HG02798 (cell line): Measurements from ENCODE around the gene SMPX.

Source experiments
- ATAC-seq: cut with Tn5 transposase; IDR thresholded peaks from one replicate; pipeline ENCODE4 v1.9.1; 2021; ENCODE audit warnings: mild to moderate bottlenecking; ENCODE audit not compliant: unreplicated experiment, poor library complexity

Gene SMPX

DNA sequence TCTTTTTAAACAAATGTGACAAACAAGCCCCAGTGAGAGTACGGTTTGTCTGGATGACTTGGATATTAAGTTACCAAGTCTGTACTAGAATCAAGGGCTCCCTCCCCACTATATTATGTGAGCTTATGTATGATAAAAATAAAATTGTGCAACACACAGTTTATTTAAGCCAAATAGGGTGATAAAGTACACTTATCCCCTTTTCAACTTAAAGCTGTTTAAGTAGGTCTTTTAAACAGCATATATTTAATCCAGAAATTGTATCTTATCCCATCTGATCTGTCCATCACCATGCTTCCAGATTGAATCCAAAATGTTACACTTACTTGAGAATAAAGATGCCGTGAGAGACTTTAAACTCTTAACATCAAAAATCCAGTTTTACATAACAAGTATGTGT lies 97.8 kb downstream of the SMPX start:
- ATAC-seq = no peak

DNA sequence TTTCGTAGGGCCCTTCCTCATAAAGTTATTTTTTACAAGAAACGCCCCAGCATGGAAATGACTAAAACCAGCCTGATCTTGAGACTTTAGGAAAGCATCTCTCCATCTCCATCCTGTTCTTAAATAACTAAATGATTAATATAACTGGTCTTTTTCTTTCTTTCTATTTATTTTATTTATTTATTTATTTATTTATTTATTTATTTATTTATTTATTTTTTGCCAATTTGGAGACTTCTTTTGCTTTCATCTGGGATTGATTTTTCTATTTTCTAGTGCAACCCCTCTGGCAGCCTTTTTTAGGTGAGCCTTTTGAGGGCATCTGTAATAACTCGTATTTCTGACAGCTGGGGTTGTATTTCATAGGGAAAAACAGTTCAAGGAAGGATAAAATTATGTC lies 98.6 kb downstream of the SMPX start:
- ATAC-seq = no peak

GRCh38 chrX:21658746-21659145 lies 99.2 kb downstream of the SMPX start:
- ATAC-seq = peak; percentile 47

GRCh38 chrX:21658152-21658737 lies 99.7 kb downstream of the SMPX start, which contains the start of gene KLHL34:
KLHL34 (minus strand) TSS chrX:21658330; CDS start chrX:21657788, 542 bp downstream.
- ATAC-seq = peak; percentile 49

DNA sequence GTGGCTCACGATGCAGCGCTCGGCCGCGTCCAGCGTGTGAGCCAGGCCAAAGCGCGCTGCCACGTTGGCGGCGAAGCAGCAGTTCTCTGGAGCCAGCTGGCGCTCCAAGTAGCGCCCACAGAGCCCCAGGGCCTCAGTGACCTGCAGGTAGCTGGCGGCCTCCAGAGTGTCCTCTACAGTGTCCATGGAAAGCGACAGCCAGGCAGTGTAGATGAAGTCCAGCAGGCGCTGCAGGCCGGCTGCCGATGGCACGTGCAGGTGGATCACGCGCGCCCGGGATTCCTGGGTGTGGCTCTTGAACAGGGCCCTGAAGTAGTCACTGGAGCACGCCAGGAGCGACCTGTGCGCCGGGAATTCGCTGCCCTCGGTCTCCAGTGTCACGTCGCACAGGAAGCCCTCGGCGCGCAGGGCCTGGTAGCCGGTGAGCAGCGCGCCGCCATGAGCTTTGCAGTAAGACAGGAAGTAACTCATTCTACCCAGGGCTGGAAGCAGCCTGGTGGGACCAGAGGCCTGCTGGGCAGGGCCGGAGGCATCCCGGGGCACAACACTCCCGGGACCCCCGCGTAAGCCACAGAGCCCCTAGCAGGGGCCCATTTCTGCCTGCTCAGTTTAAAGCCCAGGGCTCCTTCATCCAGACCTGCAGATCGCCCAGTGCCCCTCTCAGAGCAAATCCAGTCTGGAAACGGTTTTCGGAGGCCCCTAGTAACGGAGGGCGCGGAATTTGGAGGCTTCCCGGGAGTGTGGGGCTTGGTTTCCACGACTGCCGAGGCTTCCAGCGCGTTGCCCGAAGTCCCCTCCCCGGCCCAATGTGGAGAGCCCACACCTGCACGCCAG lies 100.4 kb downstream of the SMPX start:
- peak; percentile 8 for ATAC-seq

GRCh38 chrX:21656587-21657317 lies 101.2 kb downstream of the SMPX start:
- ATAC-seq = peak; percentile 50
